Skin of body (tissue), 2 donors: ENCODE data around the gene RBM47. TPM values are rescaled to one million over a fixed set of nuclear protein-coding genes. Genes with fewer than 3 reads are reported as not detected.
"Not testable (repeated sequence)": the region's sequence is repeated elsewhere in the genome, so short reads cannot be mapped to it uniquely, and the experiment has no call there.

ENCODE experiments used
- DNase-seq: peaks from one replicate; lab custom pipeline; 2025; lab: John Stamatoyannopoulos, UW
- total RNA-seq: library from RNA; depleted of rRNA; stranded (reverse); fragments of >200 nt; gene quantifications from one replicate; pipeline ENCODE4 v1.2.3, GENCODE V29; 2014

RBM47 gene
- total RNA-seq, 1 donor from 2014 or later, result 16.3 TPM

DNA sequence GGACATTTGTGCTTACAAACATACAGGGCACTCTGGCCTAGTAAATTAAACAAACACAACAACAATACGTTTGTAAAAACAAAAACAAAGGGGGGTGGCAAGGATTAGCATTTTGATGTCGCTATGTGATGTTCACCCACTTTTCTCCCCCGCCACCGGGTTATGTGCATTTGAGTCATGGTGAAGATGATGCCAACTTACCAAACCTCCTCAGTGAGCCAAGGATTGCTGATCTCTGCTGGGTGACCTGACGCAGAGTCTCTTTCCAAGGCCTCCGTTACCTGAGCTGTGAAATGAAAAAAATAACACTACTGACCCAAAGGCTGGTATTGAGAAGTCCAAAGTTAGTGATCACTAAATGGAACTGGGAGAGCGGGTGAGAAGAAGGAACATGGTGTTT, 85.4 kb downstream of the RBM47 start:
- no peak for DNase-seq

DNA sequence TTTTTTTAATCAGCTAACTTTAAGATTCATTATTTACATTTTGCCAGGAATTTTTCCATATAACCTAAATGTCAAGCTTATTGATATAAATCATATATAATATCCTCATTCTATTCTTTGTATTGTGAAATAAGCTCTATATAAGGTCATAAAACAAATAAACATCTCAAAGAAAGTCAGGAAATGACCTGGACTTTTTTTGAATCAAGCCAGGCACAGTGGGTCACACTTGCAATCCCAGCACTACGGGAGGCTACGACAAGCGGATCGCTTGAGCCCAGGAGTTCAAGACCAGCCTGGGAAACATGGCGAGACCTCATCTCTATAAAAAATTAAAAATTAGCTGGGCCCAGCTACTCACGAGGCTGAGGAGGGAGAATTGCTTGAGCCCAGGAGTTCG, 88.9 kb downstream of the RBM47 start:
- DNase-seq, result no peak

DNA sequence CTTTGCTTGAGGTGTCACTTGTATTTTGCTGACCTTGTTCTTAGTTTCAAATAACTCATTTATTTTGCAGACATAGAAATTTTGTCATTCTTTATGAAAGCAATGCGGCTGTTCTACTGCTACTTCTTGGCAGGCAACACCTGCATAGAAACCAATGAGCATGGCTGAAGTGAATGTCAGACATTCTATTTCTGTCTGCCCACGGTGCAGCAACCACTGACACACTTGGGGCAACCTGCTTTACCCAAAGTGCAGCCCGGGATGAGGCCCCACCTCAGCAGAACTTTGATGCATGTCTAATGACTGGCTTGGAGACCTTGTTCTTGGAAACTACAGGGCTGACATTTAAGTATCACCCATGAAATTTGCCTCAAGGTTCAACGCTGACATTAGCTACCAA, 93.6 kb downstream of the RBM47 start:
- no peak for DNase-seq

DNA sequence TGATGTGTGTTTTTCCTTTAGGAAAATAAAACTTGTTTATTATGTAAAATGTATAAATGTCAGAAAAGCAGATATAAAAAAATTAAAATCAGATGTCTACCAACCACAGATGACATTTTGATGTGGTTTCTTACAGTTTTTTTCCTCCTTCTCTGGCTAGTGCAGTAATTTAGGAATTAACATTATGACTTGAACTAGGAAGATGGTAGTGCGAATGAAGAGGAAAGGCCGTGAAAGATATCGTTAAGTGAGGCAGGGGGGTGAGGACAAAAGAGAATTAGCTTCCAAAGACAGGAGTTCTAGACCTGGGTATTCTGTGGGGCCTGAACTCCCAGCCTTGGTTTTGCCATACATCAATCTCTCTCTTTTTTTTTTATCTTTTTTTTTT, 98.0 kb downstream of the RBM47 start:
- DNase-seq, result no peak

DNA sequence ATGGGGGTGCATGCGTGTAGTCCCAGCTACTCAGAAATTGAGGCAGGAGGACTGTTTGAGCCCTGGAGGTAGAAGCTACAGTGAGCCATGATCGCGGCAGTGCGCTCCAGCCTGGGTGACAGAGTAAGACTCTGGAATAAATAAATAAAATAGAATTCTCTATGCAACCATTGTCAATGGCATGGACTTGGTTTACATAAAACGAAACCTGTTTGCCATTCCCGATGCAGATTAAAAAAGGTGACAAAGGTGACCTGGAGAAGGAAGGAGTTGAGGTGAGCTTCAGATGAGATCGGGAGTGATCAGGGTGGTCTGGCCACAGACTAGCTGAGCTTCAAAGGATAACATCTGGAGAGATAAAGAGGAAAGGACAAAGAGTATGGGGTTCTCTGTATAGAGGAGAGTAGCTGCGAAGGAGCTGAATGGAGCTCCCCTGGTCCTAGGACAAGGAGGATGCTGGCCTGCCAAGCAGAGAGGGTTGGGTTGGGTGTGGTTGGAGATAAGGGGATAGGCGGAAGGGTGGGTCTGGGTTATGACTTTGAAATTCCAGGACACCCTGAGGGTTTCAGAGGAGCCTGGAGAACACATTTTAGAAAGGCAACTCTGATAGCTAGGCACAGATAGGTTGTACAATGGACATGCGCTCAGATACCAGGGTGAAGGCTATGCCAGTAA, 98.6 kb downstream of the RBM47 start:
- no peak for DNase-seq

DNA sequence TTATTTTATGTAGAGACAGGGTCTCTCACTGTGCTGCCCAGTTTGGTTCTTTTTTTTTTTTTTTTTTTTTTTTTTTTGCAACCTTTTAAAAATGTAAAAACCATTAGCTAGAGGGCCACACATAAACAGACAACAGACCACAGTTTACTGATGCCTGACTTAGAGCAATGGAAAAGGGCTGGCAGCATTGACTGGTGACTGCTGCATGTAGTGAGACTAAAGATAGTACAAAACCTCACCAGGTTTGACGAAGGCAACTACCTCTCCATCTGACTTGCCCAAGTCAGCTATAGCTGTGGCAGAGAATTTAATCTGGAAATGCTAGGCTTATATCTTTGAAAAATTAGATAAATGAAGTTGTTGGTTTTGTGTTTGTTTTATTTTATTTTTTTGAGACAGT, 102.9 kb downstream of the RBM47 start:
- DNase-seq, result no peak

DNA sequence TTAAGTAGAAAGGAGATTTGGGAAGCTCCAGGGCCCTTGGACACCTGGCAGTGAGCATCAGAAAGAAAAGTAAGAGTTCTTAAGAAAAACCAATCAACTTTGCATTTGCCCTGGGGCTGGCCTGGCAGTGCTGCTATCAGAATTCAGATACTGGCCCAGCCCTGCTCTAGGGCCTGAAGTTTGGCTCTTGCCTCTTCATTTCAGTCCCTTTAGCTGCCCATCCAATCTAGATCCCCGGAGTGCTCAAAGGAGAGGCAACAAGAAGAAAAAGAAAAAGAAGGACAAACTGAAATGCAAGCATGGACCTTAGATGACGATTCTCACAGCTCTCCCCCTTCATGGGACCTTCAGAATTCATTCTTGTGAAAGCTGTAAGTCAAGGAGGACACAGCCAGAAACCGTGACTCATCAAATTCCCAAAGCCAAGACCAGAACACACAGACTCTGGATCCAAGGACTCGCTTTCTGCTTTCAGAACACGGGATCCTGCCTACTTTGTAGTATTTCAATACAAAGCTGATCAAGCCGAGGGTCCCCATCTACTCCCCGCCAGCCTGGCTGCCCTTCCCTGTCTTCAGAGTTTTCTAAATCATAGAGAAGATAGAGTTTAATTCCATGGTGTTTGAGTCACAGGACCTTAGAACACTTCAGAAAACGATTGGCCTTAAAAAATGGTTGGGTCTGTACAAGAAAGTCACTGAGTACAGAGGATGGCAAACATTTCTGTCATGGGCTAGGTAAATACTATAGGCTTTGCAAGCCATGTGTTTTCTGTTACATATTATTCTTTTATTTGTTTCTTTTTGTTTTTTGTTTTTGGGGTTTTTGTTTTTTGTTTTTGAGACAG, 103.7 kb downstream of the RBM47 start:
- no peak for DNase-seq

DNA sequence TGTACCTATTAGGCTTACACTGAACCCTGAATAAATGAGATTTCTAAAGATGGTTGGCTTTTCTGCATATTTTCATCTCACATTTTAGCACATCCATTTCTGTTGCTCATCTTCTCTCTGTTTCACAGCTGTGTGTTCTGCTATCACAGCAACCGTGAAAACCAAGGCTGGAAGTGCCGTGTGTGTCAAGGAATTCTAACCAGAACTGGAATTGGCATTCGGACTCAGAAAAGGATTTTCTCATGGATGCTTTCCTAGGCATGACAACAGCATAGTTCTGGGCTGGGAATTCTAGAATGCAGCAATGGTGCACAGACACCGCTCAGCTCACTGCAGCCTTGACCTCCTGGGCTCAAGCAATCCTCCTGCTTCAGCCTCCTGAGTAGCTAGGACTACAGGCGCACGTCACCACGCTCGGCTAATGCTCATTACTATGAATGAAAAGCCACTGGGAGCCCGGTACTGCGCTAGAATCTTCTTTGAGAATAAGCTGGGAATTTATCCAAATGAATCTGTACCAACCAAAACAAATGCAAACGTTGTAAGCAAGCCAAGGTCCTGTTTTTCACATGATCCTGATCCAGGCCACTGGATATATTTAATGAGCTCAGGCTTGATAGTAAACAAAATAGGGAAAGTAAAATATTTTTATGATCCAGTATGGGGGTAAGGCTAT, 105.2 kb downstream of the RBM47 start:
- DNase-seq, result no peak

DNA sequence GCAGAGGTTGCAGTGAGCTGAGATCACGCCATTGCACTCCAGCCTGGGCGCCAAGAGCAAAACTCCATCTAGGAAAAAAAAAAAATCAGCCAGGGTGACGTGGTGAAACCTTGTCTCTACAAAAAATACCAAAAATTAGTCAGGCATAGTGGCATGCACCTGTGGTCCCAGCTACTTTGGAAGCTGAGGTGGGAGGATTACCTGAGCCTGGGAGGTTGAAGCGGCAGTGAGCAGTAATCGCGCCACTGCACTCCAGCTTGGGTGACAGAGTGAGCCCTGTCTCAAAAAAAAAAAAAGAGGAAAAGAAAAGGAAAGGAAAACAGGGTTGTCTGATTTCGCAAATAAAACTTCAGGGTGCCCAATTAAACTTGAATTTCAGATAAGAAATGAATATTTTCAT, 106.1 kb downstream of the RBM47 start:
- no peak for DNase-seq

DNA sequence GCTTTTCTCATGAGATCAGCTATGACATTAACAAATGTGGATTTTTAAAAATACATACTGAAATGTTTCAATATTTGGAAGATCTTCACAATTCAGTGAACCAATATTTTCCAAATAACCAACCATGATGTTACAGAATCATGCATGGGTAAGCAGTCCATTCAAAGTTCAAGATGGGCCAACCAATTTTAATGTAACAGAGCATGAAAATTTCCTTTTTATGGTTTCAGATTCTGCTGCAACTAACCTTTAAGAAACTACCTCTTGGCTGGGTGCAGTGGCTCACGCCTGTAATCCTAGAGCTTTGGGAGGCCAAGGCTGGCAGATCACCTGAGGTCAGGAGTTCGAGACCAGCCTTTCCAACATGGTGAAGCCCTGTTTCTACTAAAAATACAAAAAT, 107.7 kb downstream of the RBM47 start:
- no peak for DNase-seq

DNA sequence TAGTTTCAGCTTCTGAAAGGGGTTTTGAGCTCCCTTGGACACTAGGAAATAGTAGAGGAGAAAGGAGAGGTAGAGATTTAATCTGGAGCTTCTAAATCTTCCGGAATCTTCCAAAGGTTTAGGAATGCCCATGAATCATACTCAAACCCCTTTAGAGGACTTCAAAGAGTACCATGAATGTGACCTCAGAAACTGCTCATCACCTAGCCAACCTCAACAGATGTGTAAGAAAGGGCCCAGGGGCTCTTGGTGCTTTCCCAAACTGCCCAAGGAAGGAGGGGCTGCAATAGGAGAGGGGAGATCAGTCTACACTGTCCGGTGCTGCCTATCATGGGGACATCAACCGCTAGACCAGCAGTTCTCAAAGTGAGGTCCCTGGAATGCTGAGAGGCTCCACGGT, 109.1 kb downstream of the RBM47 start:
- no peak for DNase-seq

DNA sequence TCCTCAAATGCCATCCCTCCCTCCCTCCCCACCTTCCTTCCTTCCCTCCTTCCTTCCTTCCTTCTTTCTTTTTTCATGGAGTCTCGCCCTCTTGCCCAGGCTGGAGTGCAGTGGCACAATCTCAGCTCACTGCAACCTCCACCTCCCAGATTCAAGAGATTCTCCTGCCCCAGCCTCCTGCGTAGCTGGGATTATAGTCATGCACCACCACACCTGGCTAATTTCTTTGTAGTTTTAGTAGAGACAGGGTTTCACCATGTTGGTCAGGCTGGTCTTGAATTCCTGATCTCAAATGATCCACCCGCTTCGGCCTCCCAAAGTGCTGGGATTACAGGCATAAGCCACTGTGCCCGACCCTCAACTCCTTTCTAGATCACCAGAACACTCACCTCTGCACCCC, 112.6 kb downstream of the RBM47 start:
- not testable (repeated sequence) for DNase-seq

DNA sequence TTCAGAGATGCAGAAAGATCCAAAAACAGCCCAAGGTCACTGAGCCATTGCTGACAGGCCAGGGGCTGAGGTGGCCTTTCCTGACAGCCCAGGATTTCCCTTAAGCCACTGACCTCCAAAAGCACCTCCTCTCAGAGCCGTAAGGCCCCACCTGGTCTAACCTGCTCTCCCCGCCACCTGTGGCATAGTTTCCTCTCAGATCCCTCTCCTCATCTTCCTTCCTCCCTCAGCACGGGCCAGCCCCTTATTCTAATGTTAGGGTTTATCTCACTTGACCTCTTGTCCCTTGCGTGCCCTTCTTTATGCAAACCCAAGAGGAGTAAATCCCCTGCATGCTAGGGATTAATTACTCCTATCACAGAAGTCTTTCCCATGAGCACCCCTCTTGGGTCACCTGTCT, 113.0 kb downstream of the RBM47 start:
- no peak for DNase-seq

DNA sequence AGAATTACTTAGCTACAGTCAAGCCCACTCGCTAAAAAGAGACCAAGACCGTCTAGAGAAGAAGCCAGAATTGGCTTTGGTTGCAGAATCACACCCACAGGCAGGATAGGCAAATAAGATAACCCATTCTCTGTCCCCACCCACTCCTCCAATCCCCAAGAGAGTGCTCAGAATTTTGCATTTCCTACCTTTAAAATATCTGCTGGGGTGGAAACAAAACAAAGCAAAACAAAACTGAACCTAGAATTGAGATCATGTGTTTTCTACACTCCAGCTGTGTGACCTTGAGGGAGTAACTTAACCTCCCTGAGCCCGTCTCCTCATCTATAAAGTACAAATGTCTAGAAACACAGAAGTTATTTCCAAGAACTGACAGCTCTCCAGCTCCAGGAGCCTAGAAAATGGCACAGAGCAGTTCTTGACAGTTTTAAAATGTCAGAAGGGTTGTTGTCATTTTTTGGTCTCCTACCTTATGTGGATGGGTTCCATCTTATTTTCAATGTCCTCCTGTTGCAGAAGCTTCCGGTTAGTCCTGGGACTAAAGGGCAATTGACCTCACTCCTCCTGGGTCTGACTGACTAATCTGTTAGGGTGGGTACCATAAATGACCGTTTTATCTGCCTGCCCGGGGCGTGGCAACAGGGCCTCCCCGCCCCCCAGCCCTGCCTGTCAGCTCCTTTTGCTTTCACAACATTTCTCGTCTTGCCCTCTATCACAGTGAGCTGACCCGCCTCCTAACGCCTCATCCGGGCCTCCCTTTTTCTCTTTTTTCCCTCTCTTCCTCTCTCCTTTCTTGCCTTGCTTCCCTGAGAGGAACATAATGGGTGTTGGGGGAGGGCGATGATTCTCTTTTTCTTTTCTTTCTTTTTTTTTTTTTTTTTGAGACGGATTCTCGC, 114.0 kb downstream of the RBM47 start:
- no peak for DNase-seq

DNA sequence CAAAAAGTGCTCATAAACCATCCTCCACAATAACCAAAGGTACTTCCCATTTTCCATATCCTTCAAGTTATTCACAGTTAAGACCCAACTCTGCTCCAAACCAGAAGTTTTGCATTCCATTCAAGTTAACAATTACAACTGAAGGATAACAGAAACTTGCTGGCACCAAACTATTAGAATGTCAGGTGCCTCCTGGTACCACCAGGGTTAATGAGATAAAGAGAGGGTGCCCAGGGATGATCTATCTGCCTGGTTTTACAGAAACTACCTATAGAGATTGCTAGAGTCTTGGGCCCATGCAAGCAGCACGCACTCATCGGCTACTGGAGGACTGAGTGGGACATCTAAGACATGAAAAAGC, 114.6 kb downstream of the RBM47 start:
- DNase-seq, result no peak

DNA sequence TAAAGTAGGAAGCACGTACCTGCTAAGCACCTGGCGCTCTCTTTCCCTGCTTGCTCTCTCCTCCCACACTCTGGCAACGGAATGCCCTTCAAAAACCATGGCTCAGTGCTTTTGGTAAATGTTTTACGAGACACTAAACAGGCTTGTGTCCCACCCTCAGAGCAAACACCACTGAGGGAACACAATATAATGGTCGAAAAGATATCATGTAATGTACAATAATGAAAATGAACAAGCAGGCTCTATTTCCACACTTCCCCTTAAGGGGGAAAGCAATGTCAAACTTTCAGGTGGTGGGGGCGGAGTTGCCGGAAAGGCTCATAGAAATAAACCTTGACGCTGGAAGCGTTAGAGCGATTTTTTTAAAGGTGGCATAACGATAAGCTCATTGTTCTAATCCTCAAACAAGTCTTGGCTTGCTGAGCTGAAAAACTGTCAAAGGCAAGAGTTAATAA, 115.1 kb downstream of the RBM47 start:
- DNase-seq, result no peak

DNA sequence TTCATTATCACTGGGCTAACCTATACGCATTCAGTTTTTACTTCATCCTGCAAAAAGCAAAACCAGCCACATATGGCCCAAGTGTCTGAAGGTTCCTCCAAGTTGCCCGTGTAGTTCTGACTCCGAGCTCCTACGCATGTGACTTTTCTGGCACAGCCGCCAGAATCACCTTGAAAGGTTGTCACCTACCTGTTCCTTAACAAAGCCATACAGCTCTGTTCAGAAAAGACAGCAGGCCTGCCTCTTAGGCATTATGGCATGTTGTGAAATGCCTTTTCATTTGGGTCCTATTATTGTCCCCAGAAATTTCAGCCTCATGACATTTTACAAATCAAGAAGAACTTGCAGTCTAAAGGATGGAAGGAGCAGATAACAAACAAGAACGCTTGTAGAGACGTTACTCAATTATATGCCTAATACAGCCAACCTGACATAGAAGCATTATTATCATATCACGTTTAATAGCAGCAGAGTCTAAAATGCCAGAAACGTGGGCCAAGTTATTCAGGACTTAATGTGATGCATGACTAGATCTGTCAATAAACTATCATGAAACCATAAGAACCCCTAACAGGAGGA, 118.5 kb downstream of the RBM47 start:
- DNase-seq, result no peak

DNA sequence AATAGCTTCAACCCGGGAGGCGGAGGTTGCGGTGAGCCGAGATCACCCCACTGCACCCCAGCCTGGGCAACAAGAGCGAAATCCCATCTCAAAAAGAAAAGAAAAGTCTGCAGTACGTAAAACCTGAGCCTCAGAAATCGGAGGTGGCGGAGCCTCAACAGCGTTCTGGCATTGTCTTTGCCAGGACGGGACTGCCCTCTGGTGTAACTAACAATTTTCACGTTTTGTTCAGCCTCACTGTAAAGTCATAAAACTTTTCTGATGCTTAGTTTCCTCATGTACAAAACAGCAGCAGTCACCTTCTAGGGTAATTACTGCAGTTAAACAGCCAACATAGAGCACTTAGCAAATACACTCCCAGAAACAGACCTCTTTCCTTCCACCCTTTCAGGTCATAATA, 121.7 kb downstream of the RBM47 start:
- DNase-seq, result no peak

DNA sequence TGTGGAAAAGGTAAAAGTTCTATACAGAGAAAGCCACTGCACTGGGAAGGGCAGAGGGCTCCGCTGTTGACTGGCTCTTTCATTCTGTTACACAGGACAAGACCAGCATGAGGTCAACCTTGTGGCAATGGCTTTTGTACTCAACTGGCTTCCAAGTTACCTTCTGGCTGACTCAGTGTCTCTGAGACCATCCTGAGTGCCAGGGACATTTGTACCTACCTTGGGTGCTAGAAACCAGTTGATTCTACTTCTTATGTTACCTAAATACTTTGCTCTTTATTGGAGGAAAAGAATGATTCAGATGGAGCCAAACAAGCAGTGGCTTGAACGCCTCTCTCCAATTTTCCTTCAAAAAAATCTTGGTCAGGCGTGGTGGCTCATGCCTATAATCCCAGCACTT, 123.2 kb downstream of the RBM47 start:
- DNase-seq, result no peak

DNA sequence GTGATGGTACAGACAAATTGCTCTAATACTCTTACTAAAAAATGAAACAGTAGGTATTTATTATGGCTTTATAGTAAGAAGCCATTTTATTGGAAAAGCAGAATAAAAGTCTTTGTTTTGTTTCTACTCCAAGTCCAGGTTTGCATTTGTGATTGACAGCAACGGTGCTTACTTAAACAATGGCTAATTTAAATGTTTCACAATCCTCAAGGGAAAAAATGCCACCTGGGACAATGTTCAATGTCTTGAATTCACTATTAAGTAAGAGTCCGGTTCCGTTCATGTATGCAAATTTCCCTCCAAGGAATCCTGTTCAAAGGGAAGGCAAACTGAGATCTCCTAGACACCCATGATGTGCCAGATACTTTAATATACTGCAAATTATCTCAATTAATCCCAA, 123.6 kb downstream of the RBM47 start:
- DNase-seq, result no peak

DNA sequence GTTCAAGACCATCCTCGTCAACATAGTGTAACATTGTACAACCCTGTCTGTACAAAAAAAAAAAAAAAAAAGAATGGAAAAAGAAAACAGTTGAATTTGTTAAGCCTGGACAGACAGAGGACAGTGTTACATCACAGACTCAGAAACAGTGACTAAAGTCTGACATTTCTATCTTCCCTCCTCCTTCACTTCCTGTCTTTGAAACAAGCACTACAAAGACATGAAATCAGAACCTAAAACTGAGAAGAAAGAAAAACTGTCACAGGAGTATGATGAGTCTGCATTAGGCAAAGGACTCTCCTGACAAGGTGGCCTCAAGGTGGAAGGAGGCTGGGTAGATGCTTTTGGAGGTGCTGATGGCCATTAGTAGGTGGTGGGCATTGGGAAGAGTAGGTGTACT, 126.7 kb downstream of the RBM47 start:
- no peak for DNase-seq
